Esophagus (tissue), 2 donors: ENCODE measurements around the gene ATP10D. TPM values are rescaled to one million over a fixed set of nuclear protein-coding genes. Genes with fewer than 3 reads are reported as not detected.
A peak's percentile ranks its signal among the peaks of the same experiment; 100 is the strongest.

Source experiments
- H3K27ac ChIP-seq, 2 donors: one replicate each; pipeline ENCODE4 v1.5.1; 2013; ENCODE audit warnings: low read depth in 2 of 2, mild to moderate bottlenecking in 2 of 2, inconsistent platforms in 1 of 2, low read length in 1 of 2, moderate library complexity in 1 of 2
- H3K27me3 ChIP-seq, 2 donors: one replicate each; pipeline ENCODE4 v1.6.1; 2013; ENCODE audit warnings: low read length in 2 of 2, control low read depth in 1 of 2, mild to moderate bottlenecking in 1 of 2; ENCODE audit not compliant: insufficient read depth in 2 of 2, control insufficient read depth in 1 of 2
- H3K36me3 ChIP-seq, 2 donors: one replicate each; pipeline ENCODE4 v1.6.1; 2013; ENCODE audit warnings: low read length in 1 of 2; ENCODE audit not compliant: control insufficient read depth in 2 of 2, insufficient read depth in 2 of 2
- H3K4me1 ChIP-seq, 2 donors: one replicate each; pipeline ENCODE4 v1.6.1; 2013; ENCODE audit warnings: low read length in 1 of 2; ENCODE audit not compliant: control insufficient read depth in 2 of 2, insufficient read depth in 2 of 2
- H3K4me3 ChIP-seq, 2 donors: one replicate each; pipeline ENCODE4 v1.5.1; 2013; ENCODE audit warnings: low read length in 2 of 2, mild to moderate bottlenecking in 2 of 2, low read depth in 1 of 2, moderate library complexity in 1 of 2
- H3K9me3 ChIP-seq, 2 donors: one replicate each; pipeline ENCODE4 v1.6.1; 2013; ENCODE audit warnings: mild to moderate bottlenecking in 2 of 2, low read depth in 1 of 2, low read length in 1 of 2, moderate library complexity in 1 of 2; ENCODE audit not compliant: control insufficient read depth in 2 of 2, insufficient read depth in 1 of 2
- WGBS, 2 donors: extraction: QIAGEN DNeasy Blood & Tissue Kit; methylation state at CpG; one replicate each; pipeline ENCODE4 v1.1.7; 2013; 5-methylcytosine and 5-hydroxymethylcytosine counted together
- polyA plus RNA-seq, 2 donors: library from polyadenylated mRNA; stranded (reverse); fragments of 200-250 nt; gene quantifications; one replicate each; pipeline ENCODE4 v1.2.3, GENCODE V29; 2013
- donor health status: healthy with polysubstance abuse.
- donor health status: Bipolar disorder and iron deficiency.

The ATP10D gene
- polyA plus RNA-seq, 2 donors, result 5.6 to 9.4 TPM

- Histone ChIP-seq H3K27me3 (no peaks in the 10 kb centered on the region), H3K4me3 (no peak overlapping the region), H3K4me1 (no peaks in the 10 kb centered on the region), H3K9me3 (no peaks in the 10 kb centered on the region), H3K36me3 (no peaks in the 10 kb centered on the region), H3K27ac (no peak overlapping the region)
- WGBS, 2 donors, result 87 to 88% methylated on average over 3 of the region's 3 CpGs
Observed at GRCh38 chr4:47469951-47470350, 15.1 kb upstream of the ATP10D start.

GRCh38 chr4:47471064-47471463, 14.0 kb upstream of the ATP10D start:
- Histone ChIP-seq H3K9me3 (no peaks in the 10 kb centered on the region), H3K27me3 (no peaks in the 10 kb centered on the region), H3K4me1 (no peaks in the 10 kb centered on the region), H3K4me3 (no peak overlapping the region), H3K36me3 (no peaks in the 10 kb centered on the region), H3K27ac (no peak overlapping the region)
- WGBS, 2 donors, result 31 to 40% methylated on average over 4 of the region's 4 CpGs

GRCh38 chr4:47471591-47471990, 13.5 kb upstream of the ATP10D start:
- Histone ChIP-seq H3K36me3 (no peaks in the 10 kb centered on the region), H3K4me1 (no peaks in the 10 kb centered on the region), H3K27ac (no peak overlapping the region), H3K9me3 (no peaks in the 10 kb centered on the region), H3K27me3 (no peaks in the 10 kb centered on the region), H3K4me3 (no peak overlapping the region)
- 77 to 78% methylated on average over 2 of the region's 2 CpGs for WGBS, 2 donors

DNA sequence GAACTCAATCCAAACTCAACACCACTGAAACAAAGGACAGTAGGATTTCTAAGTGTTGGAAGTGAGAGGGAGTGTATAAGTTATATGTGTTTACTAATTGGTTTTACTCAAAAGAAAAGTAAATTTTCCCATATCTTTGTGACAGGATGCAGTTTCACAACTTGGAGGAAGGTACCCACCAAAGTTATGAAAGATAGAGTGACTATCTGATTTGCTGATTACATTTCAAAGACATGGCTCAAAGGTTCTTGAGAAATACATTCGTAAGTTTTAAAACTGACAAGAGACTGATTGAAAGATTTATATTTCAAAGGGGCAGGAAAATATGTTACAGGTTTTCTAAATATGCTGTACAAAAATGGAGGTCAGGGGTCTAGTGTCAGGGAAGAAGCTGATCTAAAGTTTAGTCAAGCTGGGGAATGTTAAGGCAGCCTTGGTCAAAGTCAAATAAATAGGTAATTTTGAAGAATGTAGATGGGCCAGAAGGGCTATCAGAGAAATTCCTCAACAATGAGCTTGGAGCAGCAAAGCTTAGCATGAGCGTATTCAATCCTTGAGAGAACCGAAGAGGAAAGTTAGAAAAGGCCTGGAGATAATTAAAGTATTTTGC, 11.8 kb upstream of the ATP10D start:
- H3K27ac ChIP-seq, result no peak overlapping the region
- WGBS, 2 donors, result 94 to 97% methylated on average over 3 of the region's 3 CpGs
- H3K4me3 ChIP-seq, result no peak overlapping the region
- no peaks in the 10 kb centered on the region for H3K27me3 ChIP-seq
- H3K4me1 ChIP-seq, result no peaks in the 10 kb centered on the region
- no peaks in the 10 kb centered on the region for H3K9me3 ChIP-seq
- no peaks in the 10 kb centered on the region for H3K36me3 ChIP-seq

DNA sequence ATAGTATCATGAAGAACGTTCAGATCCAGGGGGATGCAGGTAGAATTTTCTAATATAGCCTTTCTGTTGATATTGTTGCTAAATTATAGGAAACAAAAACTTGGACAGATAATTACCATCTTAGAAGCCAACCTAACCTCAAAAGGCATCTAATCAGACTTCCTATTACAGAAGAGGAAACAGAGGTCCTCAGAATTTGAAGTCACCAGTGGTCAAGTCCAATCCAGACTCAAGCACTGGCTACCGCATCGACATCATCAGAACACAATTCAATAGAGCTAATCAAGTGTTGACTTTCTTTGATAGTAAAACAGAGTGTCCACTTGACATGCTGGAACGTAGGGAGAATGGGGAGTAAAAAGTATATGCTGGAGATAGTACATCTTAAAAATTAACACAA, 10.3 kb upstream of the ATP10D start:
- Histone ChIP-seq H3K4me3 (no peak overlapping the region), H3K27ac (no peak overlapping the region), H3K9me3 (no peaks in the 10 kb centered on the region), H3K27me3 (no peaks in the 10 kb centered on the region), H3K4me1 (no peaks in the 10 kb centered on the region), H3K36me3 (no peaks in the 10 kb centered on the region)
- WGBS, 2 donors, result 80 to 85% methylated on average over 4 of the region's 4 CpGs

GRCh38 chr4:47475411-47475810, 9.7 kb upstream of the ATP10D start:
- no peak overlapping the region for H3K27ac ChIP-seq
- H3K9me3 ChIP-seq, result no peaks in the 10 kb centered on the region
- WGBS, 2 donors, result 78 to 80% methylated on average over 1 of the region's 1 CpG

GRCh38 chr4:47478804-47479203, 6.3 kb upstream of the ATP10D start:
- no peaks in the 10 kb centered on the region for H3K4me1 ChIP-seq
- WGBS, 2 donors, result 69 to 79% methylated on average over 4 of the region's 4 CpGs
- no peak overlapping the region for H3K4me3 ChIP-seq
- H3K36me3 ChIP-seq, result no peaks in the 10 kb centered on the region
- H3K27ac ChIP-seq, result no peak overlapping the region
- H3K9me3 ChIP-seq, result no peaks in the 10 kb centered on the region
- no peaks in the 10 kb centered on the region for H3K27me3 ChIP-seq

More at GRCh38 chr4:47475411-47475810, 9.7 kb upstream of the ATP10D start:
- Histone ChIP-seq H3K36me3 (no peaks in the 10 kb centered on the region), H3K27me3 (no peaks in the 10 kb centered on the region), H3K4me3 (no peak overlapping the region), H3K4me1 (no peaks in the 10 kb centered on the region)

DNA sequence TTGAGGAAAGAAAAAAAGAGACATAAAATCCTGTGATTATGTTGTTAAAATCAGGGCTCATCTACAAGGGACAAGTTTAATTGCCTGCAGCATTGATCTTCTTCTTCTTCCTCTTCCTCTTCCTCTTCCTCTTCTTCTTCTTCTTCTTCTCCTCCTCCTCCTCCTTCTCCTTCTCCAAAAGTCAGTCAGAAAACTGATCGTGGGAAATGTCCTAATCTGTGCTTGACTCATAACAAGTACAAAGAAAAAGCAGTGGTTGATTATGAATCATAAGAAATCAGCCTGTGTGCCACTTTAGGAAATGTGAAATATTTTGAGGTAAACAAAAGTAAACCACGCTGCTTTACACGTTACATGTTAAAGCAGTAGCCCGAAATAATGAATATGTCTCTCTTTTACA, 2.7 kb upstream of the ATP10D start:
- H3K9me3 ChIP-seq, result no peaks in the 10 kb centered on the region
- no peak overlapping the region for H3K27ac ChIP-seq
- no peaks in the 10 kb centered on the region for H3K36me3 ChIP-seq
- no peak overlapping the region for H3K4me3 ChIP-seq
- H3K27me3 ChIP-seq, result no peaks in the 10 kb centered on the region
- 38 to 47% methylated on average over 4 of the region's 4 CpGs for WGBS, 2 donors
- H3K4me1 ChIP-seq, result no peaks in the 10 kb centered on the region

DNA sequence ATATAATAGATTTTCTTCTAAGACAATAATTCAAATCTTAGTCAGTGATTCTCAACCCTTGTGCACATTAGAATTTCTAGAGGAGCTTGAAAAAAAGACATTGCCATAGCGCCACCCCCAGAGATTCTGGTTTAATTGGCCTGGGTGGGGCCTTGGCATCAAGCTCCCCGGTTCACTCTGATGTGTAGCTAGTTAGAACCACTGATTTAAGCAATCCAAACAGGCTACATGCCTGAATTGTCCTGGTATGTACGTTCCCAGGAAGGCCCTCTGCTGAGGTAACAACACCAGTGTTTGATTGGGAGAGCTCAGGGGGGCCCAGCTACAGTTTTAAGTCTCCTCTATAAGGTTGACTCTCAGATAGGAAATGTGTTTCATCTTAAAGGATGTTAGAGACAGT, 1.3 kb upstream of the ATP10D start:
- Histone ChIP-seq H3K36me3 (no peaks in the 10 kb centered on the region), H3K27me3 (no peaks in the 10 kb centered on the region), H3K4me3 (no peak overlapping the region), H3K27ac (peak overlapping the region; percentile 77 to 97), H3K9me3 (no peaks in the 10 kb centered on the region), H3K4me1 (no peaks in the 10 kb centered on the region)
- 52 to 74% methylated on average over 3 of the region's 3 CpGs for WGBS, 2 donors

- Histone ChIP-seq H3K4me1 (no peaks in the 10 kb centered on the region), H3K27me3 (no peaks in the 10 kb centered on the region), H3K9me3 (no peaks in the 10 kb centered on the region), H3K36me3 (no peaks in the 10 kb centered on the region), H3K4me3 (no peak overlapping the region), H3K27ac (peak overlapping the region; percentile 77 to 97)
- WGBS, 2 donors, result 45 to 51% methylated on average over 3 of the region's 3 CpGs
Observed at GRCh38 chr4:47484168-47484567, 907 bp upstream of the ATP10D start.
